ENCODE data around the gene FAM227B.

DNA sequence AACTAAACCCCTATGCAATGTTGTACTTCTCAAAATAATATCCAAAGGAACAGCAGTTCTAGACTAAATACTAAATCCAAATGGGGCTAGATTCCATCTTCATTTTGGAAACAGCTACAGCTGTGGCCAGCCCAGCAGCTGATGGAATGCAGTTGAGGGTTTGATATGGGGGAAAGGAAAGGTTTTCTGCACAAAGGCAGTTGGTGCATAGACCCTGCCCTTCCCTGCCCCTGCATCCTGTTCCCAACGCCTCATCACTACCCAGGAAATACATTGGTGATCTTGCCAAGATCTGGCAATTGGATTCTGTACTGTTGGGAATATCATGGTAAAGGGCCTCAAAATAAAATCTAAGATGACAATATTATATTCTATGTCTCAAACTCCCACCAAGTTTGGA lies 44.1 kb upstream of the FAM227B start:
- TF ChIP-seq CTCF (IDR thresholded peaks at IDR 0.05) (no peak), POLR2A (IDR thresholded peaks at IDR 0.05) (no peak), EP300 (IDR thresholded peaks at IDR 0.05) (no peak)
